Liver (tissue), 3 donors: Measurements from ENCODE around the gene PPP1R3G.

ENCODE experiments used
- CTCF ChIP-seq: fragments of 150-350 bp; IDR thresholded peaks from 2 replicates; pipeline ENCODE4 v1.5.1; 2017; ENCODE audit warnings: improper control_type of control experiment, low read depth, low read length; ENCODE audit not compliant: missing input control
- EGR1 ChIP-seq, 2 donors: IDR thresholded peaks; 2 replicates each; pipeline ENCODE4 v1.6.1; 2016 to 2018; ENCODE audit warnings: antibody characterized with exemption in 2 of 2, low read depth in 2 of 2
- GABPA ChIP-seq, 2 donors: IDR thresholded peaks in 1 of 2; conservative IDR thresholded peaks in 1 of 2; 2 replicates each; pipeline ENCODE4 v1.6.1; 2016; ENCODE audit warnings: antibody characterized with exemption in 2 of 2, mild to moderate bottlenecking in 1 of 2, moderate library complexity in 1 of 2
- HNF4G ChIP-seq: IDR thresholded peaks from 2 replicates; pipeline ENCODE4 v1.6.1; 2016; ENCODE audit warnings: antibody characterized with exemption
- SP1 ChIP-seq: IDR thresholded peaks from 2 replicates; pipeline ENCODE4 v1.6.1; 2018; ENCODE audit warnings: antibody characterized with exemption, mild to moderate bottlenecking
- TF ChIP-seq, protein P1 (sequence below): IDR thresholded peaks from 2 replicates; pipeline ENCODE4 v1.6.1; 2016; ENCODE audit warnings: antibody characterized with exemption, mild to moderate bottlenecking
- TF ChIP-seq, protein P2 (sequence below): IDR thresholded peaks from 2 replicates; pipeline ENCODE4 v1.6.1; 2016; ENCODE audit warnings: antibody characterized with exemption
- donor health status: healthy.
- donor health status: healthy.

DNA sequence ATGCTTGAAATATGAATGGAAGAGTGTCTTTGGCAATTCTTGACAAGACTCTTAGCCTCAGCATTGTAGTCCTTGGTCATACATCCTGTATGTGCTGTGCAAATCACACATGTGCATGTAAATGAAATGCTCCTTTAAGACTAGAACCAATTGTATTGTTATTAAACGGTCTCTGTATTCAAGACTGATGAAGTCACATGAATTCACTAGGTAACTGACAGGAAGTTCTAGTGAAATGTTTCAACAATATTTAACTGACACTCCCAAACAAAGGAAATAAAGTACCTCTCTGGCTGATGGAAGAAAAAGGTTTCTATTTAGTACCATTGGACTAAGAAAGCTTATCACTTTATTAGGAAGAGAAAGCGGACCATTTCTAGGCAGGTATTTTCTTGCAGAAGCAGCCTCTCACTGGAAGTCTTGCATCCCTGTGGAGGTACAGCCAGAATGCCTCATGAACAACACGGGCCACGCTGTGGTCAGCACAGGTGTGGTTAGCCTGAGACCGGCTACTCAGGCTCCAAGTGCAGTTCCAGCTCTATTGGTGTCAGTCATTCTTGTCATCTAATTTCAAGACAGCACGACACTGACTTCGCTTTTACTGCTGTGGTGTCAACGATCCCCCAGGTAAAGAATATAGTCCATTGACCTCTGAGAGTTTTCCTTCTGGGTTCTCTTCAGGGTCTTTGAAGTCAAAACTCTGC is 17.3 kb downstream of the PPP1R3G start:
- TF ChIP-seq, protein P1, sequence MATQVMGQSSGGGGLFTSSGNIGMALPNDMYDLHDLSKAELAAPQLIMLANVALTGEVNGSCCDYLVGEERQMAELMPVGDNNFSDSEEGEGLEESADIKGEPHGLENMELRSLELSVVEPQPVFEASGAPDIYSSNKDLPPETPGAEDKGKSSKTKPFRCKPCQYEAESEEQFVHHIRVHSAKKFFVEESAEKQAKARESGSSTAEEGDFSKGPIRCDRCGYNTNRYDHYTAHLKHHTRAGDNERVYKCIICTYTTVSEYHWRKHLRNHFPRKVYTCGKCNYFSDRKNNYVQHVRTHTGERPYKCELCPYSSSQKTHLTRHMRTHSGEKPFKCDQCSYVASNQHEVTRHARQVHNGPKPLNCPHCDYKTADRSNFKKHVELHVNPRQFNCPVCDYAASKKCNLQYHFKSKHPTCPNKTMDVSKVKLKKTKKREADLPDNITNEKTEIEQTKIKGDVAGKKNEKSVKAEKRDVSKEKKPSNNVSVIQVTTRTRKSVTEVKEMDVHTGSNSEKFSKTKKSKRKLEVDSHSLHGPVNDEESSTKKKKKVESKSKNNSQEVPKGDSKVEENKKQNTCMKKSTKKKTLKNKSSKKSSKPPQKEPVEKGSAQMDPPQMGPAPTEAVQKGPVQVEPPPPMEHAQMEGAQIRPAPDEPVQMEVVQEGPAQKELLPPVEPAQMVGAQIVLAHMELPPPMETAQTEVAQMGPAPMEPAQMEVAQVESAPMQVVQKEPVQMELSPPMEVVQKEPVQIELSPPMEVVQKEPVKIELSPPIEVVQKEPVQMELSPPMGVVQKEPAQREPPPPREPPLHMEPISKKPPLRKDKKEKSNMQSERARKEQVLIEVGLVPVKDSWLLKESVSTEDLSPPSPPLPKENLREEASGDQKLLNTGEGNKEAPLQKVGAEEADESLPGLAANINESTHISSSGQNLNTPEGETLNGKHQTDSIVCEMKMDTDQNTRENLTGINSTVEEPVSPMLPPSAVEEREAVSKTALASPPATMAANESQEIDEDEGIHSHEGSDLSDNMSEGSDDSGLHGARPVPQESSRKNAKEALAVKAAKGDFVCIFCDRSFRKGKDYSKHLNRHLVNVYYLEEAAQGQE: no peak
- no peak for TF ChIP-seq GABPA (IDR thresholded peaks at IDR 0.05 in 1 of 2, conservative IDR thresholded peaks at IDR 0.05 in 1 of 2)
- TF ChIP-seq CTCF: no peak
- no peak for TF ChIP-seq EGR1 (IDR thresholded peaks at IDR 0.05; ENCODE audit: low read depth in 2 of 2)
- TF ChIP-seq SP1: no peak
- TF ChIP-seq HNF4G: no peak
- TF ChIP-seq, protein P2, sequence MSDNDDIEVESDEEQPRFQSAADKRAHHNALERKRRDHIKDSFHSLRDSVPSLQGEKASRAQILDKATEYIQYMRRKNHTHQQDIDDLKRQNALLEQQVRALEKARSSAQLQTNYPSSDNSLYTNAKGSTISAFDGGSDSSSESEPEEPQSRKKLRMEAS: no peak
